HepG2 (cell line): ENCODE measurements around the gene SGO1. TPM values are rescaled to one million over a fixed set of nuclear protein-coding genes. Genes with fewer than 3 reads are reported as not detected.
A peak's percentile ranks its signal among the peaks of the same experiment; 100 is the strongest.

Experiments
- ATRX ChIP-seq: sonication (generic); formaldehyde crosslinking; IDR thresholded peaks from 2 replicates; pipeline ENCODE4 v1.4.0; 2020; ENCODE audit warnings: missing genetic modification reagents, borderline replicate concordance
- BRCA1 ChIP-seq: sonication (generic); formaldehyde crosslinking; IDR thresholded peaks from 2 replicates; pipeline ENCODE4 v1.4.0; 2020; ENCODE audit warnings: missing genetic modification reagents
- CBFB ChIP-seq: sonication (generic); formaldehyde crosslinking; IDR thresholded peaks from 2 replicates; pipeline ENCODE4 v1.4.0; 2020; ENCODE audit warnings: missing genetic modification reagents
- HDAC6 ChIP-seq: fragments of 200-600 bp; sonication (generic); IDR thresholded peaks from 2 replicates; pipeline ENCODE4 v1.7.0; 2017; ENCODE audit warnings: mild to moderate bottlenecking, antibody characterized with exemption, low read length, low read depth
- KDM5B ChIP-seq: sonication (generic); formaldehyde crosslinking; IDR thresholded peaks from 2 replicates; pipeline ENCODE4 v1.4.0; 2020; ENCODE audit warnings: missing genetic modification reagents, mild to moderate bottlenecking, borderline replicate concordance
- MTF1 ChIP-seq: sonication (generic); formaldehyde crosslinking; IDR thresholded peaks from 2 replicates; pipeline ENCODE4 v1.5.0; 2020; ENCODE audit warnings: missing genetic modification reagents
- NR3C1 ChIP-seq: sonication (generic); formaldehyde crosslinking; IDR thresholded peaks from 2 replicates; pipeline ENCODE4 v1.4.0; 2020; ENCODE audit warnings: missing genetic modification reagents
- RXRA ChIP-seq: sonication (generic); formaldehyde crosslinking; IDR thresholded peaks from 2 replicates; pipeline ENCODE4 v1.5.1; 2020; ENCODE audit warnings: missing genetic modification reagents
- SNAPC2 ChIP-seq: sonication (generic); formaldehyde crosslinking; IDR thresholded peaks from 2 replicates; pipeline ENCODE4 v1.8.1; 2022; ENCODE audit warnings: mild to moderate bottlenecking, missing genetic modification reagents
- TEAD2 ChIP-seq: sonication (generic); formaldehyde crosslinking; IDR thresholded peaks from 2 replicates; pipeline ENCODE4 v1.9.0; 2021; ENCODE audit warnings: missing genetic modification reagents
- ZBTB42 ChIP-seq: sonication (generic); formaldehyde crosslinking; IDR thresholded peaks from 2 replicates; pipeline ENCODE4 v1.5.0; 2020; ENCODE audit warnings: mild to moderate bottlenecking, missing genetic modification reagents
- ZNF253 ChIP-seq: sonication (generic); formaldehyde crosslinking; IDR thresholded peaks from 2 replicates; pipeline ENCODE4 v1.8.0; 2022; ENCODE audit warnings: mild to moderate bottlenecking, missing genetic modification reagents, borderline replicate concordance
- ZNF446 ChIP-seq: sonication (generic); formaldehyde crosslinking; IDR thresholded peaks from 2 replicates; pipeline ENCODE4 v1.5.0; 2020; ENCODE audit warnings: mild to moderate bottlenecking, missing genetic modification reagents
- ZNF577 ChIP-seq: sonication (generic); formaldehyde crosslinking; IDR thresholded peaks from 2 replicates; pipeline ENCODE4 v1.4.0; 2020; ENCODE audit warnings: mild to moderate bottlenecking, low read depth, missing genetic modification reagents, borderline replicate concordance
- ZSCAN9 ChIP-seq: IDR thresholded peaks from 2 replicates; pipeline ENCODE4 v1.6.1; 2016; ENCODE audit warnings: borderline replicate concordance
- polyA plus RNA-seq, 8 experiments: library from polyadenylated mRNA; depleted of rRNA in 3 of 8; stranded (reverse) in 7 of 8; unstranded in 1 of 8; fragments of >200 nt; fragmentation: Illumina TruSeq in 4 of 8; extraction: Trizol in 4 of 8; gene quantifications; 2 replicates each; pipeline versions ENCODE4 v1.2.1 to v1.2.3, GENCODE V29; 2011 to 2016; ENCODE audit warnings: low read depth in 4 of 8, missing spikeins in 1 of 8, mixed read lengths in 1 of 8; ENCODE audit not compliant: insufficient read depth in 1 of 8
- total RNA-seq, 5 experiments: library from RNA; depleted of rRNA; stranded (reverse); fragments of >200 nt; fragmentation: Illumina TruSeq; extraction: Trizol; gene quantifications; 2 replicates each; pipeline ENCODE4 v1.2.3, GENCODE V29; 2016; ENCODE audit warnings: low read depth in 1 of 5
- TF ChIP-seq, protein P1 (sequence below): sonication (generic); formaldehyde crosslinking; conservative IDR thresholded peaks from 2 replicates; pipeline ENCODE4 v1.4.0; 2020; ENCODE audit warnings: mild to moderate bottlenecking, missing genetic modification reagents, moderate library complexity
- TF ChIP-seq, protein P2 (sequence below): sonication (generic); formaldehyde crosslinking; IDR thresholded peaks from 2 replicates; pipeline ENCODE4 v1.8.0; 2022; ENCODE audit warnings: mild to moderate bottlenecking, missing genetic modification reagents, moderate library complexity
- TF ChIP-seq, protein P3 (sequence below), 2 experiments: fragments of 450-650 bp in 1 of 2; sonication (generic) in 1 of 2; formaldehyde crosslinking; IDR thresholded peaks; 2 replicates each; pipeline versions ENCODE4 v1.5.0 to v1.8.0; 2020 to 2022; ENCODE audit warnings: mild to moderate bottlenecking in 1 of 2, missing genetic modification reagents in 1 of 2
- TF ChIP-seq, protein P4 (sequence below): sonication (generic); formaldehyde crosslinking; IDR thresholded peaks from 2 replicates; pipeline ENCODE4 v1.5.0; 2020; ENCODE audit warnings: mild to moderate bottlenecking, missing genetic modification reagents
- TF ChIP-seq, protein P5 (sequence below): sonication (generic); formaldehyde crosslinking; IDR thresholded peaks from 2 replicates; pipeline ENCODE4 v1.5.0; 2020; ENCODE audit warnings: mild to moderate bottlenecking, missing genetic modification reagents

SGO1 gene
- total and polyA plus RNA-seq, 2 of the 13 experiments (the other 11 are each of a cell fraction or from before 2014, with no cell fraction given), result 2.1 to 16.1 TPM

DNA sequence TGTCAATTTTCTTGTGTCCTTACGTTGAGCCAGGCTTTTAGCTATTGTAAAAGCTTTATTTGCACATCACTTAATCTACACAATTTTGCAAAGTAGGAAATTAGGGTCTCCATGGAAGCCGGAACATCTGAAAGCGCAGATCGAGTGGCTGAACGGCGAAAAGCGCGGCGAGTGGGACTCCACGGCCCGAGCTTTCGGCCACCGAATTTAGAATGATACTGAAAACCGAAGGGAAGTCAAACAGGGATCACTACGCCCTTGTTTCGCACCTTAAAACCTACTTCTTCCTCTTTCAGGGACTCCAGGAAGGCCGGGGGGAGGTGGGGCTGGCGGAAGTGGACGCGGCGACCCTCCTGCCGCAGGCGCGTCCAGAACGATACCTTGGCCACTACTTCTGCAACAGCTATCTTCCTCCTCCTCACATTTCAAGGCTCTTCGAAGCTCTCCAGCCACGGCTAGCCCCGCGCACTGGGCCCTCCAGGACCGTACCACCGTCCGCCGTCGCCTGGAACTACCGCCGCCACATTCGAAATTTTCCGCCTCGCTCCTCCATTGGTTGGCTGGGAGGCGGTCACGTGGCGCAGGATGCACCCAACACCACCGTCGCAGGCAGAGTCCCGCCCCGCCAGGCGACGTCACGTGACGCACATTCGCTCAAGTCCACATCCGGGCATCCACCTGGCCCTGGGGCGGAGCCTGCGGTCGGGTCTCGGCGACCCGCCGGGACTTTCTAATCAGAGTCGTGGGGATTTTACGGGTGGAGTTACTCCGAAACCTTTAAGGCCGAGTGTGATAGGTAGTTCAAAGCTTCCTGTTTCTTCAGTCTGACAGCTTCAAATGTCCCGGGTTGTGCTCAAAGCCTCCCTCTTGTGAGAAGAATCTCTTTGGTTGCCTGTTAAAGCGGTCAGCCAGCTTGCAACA, at the start of gene SGO1 (continued):
- TF ChIP-seq, protein P1, sequence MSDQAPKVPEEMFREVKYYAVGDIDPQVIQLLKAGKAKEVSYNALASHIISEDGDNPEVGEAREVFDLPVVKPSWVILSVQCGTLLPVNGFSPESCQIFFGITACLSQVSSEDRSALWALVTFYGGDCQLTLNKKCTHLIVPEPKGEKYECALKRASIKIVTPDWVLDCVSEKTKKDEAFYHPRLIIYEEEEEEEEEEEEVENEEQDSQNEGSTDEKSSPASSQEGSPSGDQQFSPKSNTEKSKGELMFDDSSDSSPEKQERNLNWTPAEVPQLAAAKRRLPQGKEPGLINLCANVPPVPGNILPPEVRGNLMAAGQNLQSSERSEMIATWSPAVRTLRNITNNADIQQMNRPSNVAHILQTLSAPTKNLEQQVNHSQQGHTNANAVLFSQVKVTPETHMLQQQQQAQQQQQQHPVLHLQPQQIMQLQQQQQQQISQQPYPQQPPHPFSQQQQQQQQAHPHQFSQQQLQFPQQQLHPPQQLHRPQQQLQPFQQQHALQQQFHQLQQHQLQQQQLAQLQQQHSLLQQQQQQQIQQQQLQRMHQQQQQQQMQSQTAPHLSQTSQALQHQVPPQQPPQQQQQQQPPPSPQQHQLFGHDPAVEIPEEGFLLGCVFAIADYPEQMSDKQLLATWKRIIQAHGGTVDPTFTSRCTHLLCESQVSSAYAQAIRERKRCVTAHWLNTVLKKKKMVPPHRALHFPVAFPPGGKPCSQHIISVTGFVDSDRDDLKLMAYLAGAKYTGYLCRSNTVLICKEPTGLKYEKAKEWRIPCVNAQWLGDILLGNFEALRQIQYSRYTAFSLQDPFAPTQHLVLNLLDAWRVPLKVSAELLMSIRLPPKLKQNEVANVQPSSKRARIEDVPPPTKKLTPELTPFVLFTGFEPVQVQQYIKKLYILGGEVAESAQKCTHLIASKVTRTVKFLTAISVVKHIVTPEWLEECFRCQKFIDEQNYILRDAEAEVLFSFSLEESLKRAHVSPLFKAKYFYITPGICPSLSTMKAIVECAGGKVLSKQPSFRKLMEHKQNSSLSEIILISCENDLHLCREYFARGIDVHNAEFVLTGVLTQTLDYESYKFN (CRISPR knock-in tag), result peak; percentile 49
- no peak for TF ChIP-seq HDAC6
- TF ChIP-seq ZNF446 (CRISPR knock-in tag), result no peak
- no peak for TF ChIP-seq ZBTB42 (CRISPR knock-in tag)
- peak; percentile 66; the same call in 1 of the 2 replicates for TF ChIP-seq ZSCAN9 (CRISPR knock-in tag)
- TF ChIP-seq, protein P2, sequence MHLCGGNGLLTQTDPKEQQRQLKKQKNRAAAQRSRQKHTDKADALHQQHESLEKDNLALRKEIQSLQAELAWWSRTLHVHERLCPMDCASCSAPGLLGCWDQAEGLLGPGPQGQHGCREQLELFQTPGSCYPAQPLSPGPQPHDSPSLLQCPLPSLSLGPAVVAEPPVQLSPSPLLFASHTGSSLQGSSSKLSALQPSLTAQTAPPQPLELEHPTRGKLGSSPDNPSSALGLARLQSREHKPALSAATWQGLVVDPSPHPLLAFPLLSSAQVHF (CRISPR knock-in tag), result no peak
- TF ChIP-seq NR3C1, result no peak
- no peak for TF ChIP-seq ATRX (CRISPR knock-in tag)
- TF ChIP-seq TEAD2 (CRISPR knock-in tag), result no peak
- no peak for TF ChIP-seq ZNF577 (CRISPR knock-in tag)
- TF ChIP-seq, protein P3, sequence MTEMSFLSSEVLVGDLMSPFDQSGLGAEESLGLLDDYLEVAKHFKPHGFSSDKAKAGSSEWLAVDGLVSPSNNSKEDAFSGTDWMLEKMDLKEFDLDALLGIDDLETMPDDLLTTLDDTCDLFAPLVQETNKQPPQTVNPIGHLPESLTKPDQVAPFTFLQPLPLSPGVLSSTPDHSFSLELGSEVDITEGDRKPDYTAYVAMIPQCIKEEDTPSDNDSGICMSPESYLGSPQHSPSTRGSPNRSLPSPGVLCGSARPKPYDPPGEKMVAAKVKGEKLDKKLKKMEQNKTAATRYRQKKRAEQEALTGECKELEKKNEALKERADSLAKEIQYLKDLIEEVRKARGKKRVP (CRISPR knock-in tag; IDR thresholded peaks at IDR 0.05), result peak in 1 of 2 experiments; percentile 35; a peak in 2 of 4 replicates
- peak; percentile 74; the same call in 1 of the 2 replicates for TF ChIP-seq CBFB (CRISPR knock-in tag)
- TF ChIP-seq SNAPC2 (CRISPR knock-in tag), result 0 out of 2 replicates have a peak, but pooled peaks have one; percentile 32
- TF ChIP-seq KDM5B, result peak; percentile 72; the same call in 1 of the 2 replicates
- TF ChIP-seq, protein P4, sequence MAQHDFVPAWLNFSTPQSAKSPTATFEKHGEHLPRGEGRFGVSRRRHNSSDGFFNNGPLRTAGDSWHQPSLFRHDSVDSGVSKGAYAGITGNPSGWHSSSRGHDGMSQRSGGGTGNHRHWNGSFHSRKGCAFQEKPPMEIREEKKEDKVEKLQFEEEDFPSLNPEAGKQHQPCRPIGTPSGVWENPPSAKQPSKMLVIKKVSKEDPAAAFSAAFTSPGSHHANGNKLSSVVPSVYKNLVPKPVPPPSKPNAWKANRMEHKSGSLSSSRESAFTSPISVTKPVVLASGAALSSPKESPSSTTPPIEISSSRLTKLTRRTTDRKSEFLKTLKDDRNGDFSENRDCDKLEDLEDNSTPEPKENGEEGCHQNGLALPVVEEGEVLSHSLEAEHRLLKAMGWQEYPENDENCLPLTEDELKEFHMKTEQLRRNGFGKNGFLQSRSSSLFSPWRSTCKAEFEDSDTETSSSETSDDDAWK, result no peak
- TF ChIP-seq ZNF253 (CRISPR knock-in tag), result no peak
- TF ChIP-seq, protein P5, sequence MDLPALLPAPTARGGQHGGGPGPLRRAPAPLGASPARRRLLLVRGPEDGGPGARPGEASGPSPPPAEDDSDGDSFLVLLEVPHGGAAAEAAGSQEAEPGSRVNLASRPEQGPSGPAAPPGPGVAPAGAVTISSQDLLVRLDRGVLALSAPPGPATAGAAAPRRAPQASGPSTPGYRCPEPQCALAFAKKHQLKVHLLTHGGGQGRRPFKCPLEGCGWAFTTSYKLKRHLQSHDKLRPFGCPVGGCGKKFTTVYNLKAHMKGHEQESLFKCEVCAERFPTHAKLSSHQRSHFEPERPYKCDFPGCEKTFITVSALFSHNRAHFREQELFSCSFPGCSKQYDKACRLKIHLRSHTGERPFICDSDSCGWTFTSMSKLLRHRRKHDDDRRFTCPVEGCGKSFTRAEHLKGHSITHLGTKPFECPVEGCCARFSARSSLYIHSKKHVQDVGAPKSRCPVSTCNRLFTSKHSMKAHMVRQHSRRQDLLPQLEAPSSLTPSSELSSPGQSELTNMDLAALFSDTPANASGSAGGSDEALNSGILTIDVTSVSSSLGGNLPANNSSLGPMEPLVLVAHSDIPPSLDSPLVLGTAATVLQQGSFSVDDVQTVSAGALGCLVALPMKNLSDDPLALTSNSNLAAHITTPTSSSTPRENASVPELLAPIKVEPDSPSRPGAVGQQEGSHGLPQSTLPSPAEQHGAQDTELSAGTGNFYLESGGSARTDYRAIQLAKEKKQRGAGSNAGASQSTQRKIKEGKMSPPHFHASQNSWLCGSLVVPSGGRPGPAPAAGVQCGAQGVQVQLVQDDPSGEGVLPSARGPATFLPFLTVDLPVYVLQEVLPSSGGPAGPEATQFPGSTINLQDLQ, result no peak
- TF ChIP-seq BRCA1 (CRISPR knock-in tag), result no peak
- no peak for TF ChIP-seq MTF1
- TF ChIP-seq RXRA (CRISPR knock-in tag), result peak; percentile 60; the same call in 1 of the 2 replicates
